Transverse colon (tissue), 4 donors: ENCODE measurements around the gene P2RY13.

ENCODE experiments used
- CTCF ChIP-seq, 5 experiments: fragments of 200-600 bp in 3 of 5; fragments of 450-650 bp in 2 of 5; sonication (generic) in 3 of 5; IDR thresholded peaks; 1 replicate in 2 of 5; 2 replicates in 3 of 5; pipeline ENCODE4 v1.5.1; 2016 to 2017; ENCODE audit warnings: antibody characterized with exemption in 5 of 5, inconsistent platforms in 3 of 5, mild to moderate bottlenecking in 2 of 5, moderate library complexity in 1 of 5
- POLR2A ChIP-seq: fragments of 450-650 bp; IDR thresholded peaks from one replicate; pipeline ENCODE4 v1.6.1; 2016; ENCODE audit warnings: antibody characterized with exemption, mild to moderate bottlenecking, moderate library complexity
- POLR2AphosphoS5 ChIP-seq, 3 donors: sonication (generic); formaldehyde crosslinking; IDR thresholded peaks; one replicate each; pipeline ENCODE4 v1.6.1; 2016; ENCODE audit warnings: antibody characterized with exemption in 3 of 3

- TF ChIP-seq CTCF (IDR thresholded peaks at IDR 0.05): no peak
- no peak for TF ChIP-seq POLR2A
- no peak for TF ChIP-seq POLR2AphosphoS5 (IDR thresholded peaks at IDR 0.05)
Measured at GRCh38 chr3:151315846-151316245, 13.5 kb downstream of the P2RY13 start.
